ENCODE data around the gene OR5C1. TPM values are rescaled to one million over a fixed set of nuclear protein-coding genes. Genes with fewer than 3 reads are reported as not detected.

Gene OR5C1
- not detected in 2 replicates for total RNA-seq
- not detected in 2 replicates for polyA plus RNA-seq

DNA sequence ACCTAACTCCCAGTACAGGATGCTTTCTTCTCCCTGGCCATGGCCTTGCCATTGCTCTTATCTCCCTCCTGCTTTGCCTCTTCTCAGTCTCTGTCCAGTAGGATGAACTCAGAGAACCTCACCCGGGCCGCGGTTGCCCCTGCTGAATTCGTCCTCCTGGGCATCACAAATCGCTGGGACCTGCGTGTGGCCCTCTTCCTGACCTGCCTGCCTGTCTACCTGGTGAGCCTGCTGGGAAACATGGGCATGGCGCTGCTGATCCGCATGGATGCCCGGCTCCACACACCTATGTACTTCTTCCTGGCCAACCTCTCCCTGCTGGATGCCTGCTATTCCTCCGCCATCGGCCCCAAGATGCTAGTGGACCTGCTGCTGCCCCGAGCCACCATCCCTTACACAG, at the start of gene OR5C1:
Gene OR5C1, plus strand, starts transcription at position 103 of the 400 bp plus-strand sequence. Its CDS starts 0 bp downstream, at position 103.
- Histone ChIP-seq H3K27me3 (no peaks in the 10 kb centered on the region), H2AFZ (no peak within 1 kb of the TSS), H3K36me3 (replicated peaks; ENCODE audit: insufficient read depth, low read depth) (no peaks in the 10 kb centered on the region), H3K4me2 (no peak within 1 kb of the TSS), H3K27ac (no peak within 1 kb of the TSS), H3K79me2 (no peaks in the 10 kb centered on the region), H3K4me1 (ENCODE audit: insufficient read depth) (no peaks in the 10 kb centered on the region), H3K9me3 (ENCODE audit: low read depth) (no peaks in the 10 kb centered on the region), H4K20me1 (ENCODE audit: insufficient read depth, poor library complexity, severe bottlenecking) (no peaks in the 10 kb centered on the region), H3K9me2 (replicated peaks; ENCODE audit: insufficient read depth) (no peaks in the 10 kb centered on the region), H3K4me3 (no peak within 1 kb of the TSS)
- no peak for TF ChIP-seq EZH2phosphoT487 (IDR thresholded peaks at IDR 0.05; ENCODE audit: low read depth, severe bottlenecking, unreplicated experiment)
- no peak for DNase-seq (ENCODE audit: low spot score)
- WGBS (ENCODE audit: low lambda C conversion rate, missing lambda C conversion rate), result 88% methylated on average over 12 of the region's 12 CpGs

DNA sequence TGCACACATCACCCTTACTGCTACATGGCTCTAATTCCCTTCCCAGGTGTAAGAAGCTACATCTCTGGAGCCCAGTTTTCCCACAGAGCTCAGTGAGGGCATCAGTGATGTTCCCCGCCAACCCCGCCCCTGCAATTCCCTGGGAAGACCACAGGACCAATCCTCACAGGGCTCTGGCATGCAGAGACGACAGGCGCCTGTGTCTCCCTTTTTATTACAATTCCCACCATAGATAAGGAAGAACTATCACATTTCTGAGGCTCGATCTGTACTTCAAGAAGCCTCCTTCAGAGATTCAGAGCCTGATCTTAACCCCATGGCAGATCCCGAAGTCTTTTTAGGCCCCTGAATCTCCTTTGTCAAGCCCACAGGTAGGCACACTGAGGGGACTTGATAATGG, 46.7 kb upstream of the OR5C1 start, which contains the start of gene OR1L6:
Gene OR1L6, plus strand, starts transcription at position 301 of the 400 bp plus-strand sequence. CDS start 7,545 bp downstream, outside the sequence.
- Histone ChIP-seq H3K27me3 (no peaks in the 10 kb centered on the region), H3K9me3 (ENCODE audit: low read depth) (no peaks in the 10 kb centered on the region), H3K4me2 (no peak within 1 kb of the TSS), H2AFZ (no peak within 1 kb of the TSS), H4K20me1 (ENCODE audit: insufficient read depth, poor library complexity, severe bottlenecking) (no peaks in the 10 kb centered on the region), H3K9me2 (replicated peaks; ENCODE audit: insufficient read depth) (no peaks in the 10 kb centered on the region), H3K4me3 (no peak within 1 kb of the TSS), H3K36me3 (replicated peaks; ENCODE audit: insufficient read depth, low read depth) (no peaks in the 10 kb centered on the region), H3K27ac (no peak within 1 kb of the TSS), H3K4me1 (ENCODE audit: insufficient read depth) (no peaks in the 10 kb centered on the region), H3K79me2 (no peaks in the 10 kb centered on the region)
- 70% methylated on average over 6 of the region's 6 CpGs for WGBS (ENCODE audit: low lambda C conversion rate, missing lambda C conversion rate)
- TF ChIP-seq EZH2phosphoT487 (IDR thresholded peaks at IDR 0.05; ENCODE audit: low read depth, severe bottlenecking, unreplicated experiment) (no peak), EZH2 (IDR thresholded peaks at IDR 0.05; ENCODE audit: borderline replicate concordance) (no peak)
- TF ChIP-seq, protein P1, sequence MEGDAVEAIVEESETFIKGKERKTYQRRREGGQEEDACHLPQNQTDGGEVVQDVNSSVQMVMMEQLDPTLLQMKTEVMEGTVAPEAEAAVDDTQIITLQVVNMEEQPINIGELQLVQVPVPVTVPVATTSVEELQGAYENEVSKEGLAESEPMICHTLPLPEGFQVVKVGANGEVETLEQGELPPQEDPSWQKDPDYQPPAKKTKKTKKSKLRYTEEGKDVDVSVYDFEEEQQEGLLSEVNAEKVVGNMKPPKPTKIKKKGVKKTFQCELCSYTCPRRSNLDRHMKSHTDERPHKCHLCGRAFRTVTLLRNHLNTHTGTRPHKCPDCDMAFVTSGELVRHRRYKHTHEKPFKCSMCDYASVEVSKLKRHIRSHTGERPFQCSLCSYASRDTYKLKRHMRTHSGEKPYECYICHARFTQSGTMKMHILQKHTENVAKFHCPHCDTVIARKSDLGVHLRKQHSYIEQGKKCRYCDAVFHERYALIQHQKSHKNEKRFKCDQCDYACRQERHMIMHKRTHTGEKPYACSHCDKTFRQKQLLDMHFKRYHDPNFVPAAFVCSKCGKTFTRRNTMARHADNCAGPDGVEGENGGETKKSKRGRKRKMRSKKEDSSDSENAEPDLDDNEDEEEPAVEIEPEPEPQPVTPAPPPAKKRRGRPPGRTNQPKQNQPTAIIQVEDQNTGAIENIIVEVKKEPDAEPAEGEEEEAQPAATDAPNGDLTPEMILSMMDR (IDR thresholded peaks at IDR 0.05; ENCODE audit: poor library complexity), result no peak
- DNase-seq (ENCODE audit: low spot score), result no peak

DNA sequence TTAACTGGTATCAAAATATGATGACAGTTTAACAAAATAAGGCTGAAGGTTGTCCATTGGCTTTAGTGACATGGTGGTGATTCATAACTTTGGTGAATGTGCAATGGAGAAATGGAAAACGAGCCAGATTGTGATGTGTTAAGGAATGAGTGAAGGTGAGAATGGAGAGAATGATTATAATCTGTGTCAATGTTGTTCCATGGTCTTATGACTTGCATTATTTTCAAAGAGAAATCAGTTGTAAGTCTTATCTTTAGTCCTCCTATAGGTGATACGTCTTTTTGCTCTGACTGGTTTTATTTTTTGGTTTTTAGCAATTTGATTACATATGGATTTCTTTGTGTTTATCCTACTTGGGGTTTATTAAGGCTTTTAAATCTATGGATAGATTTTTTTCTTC, 33.9 kb upstream of the OR5C1 start:
- Histone ChIP-seq H3K79me2 (no peaks in the 10 kb centered on the region), H3K36me3 (replicated peaks; ENCODE audit: insufficient read depth, low read depth) (no peaks in the 10 kb centered on the region), H3K27me3 (no peaks in the 10 kb centered on the region), H3K9me2 (replicated peaks; ENCODE audit: insufficient read depth) (no peaks in the 10 kb centered on the region), H3K4me3 (no peak overlapping the region), H4K20me1 (ENCODE audit: insufficient read depth, poor library complexity, severe bottlenecking) (no peaks in the 10 kb centered on the region), H3K9me3 (ENCODE audit: low read depth) (no peaks in the 10 kb centered on the region), H2AFZ (no peak overlapping the region), H3K4me2 (no peak overlapping the region), H3K27ac (no peak overlapping the region), H3K4me1 (ENCODE audit: insufficient read depth) (no peaks in the 10 kb centered on the region)
- TF ChIP-seq EZH2 (IDR thresholded peaks at IDR 0.05; ENCODE audit: borderline replicate concordance) (no peak), EZH2phosphoT487 (IDR thresholded peaks at IDR 0.05; ENCODE audit: low read depth, severe bottlenecking, unreplicated experiment) (no peak)
- TF ChIP-seq, protein P1 (IDR thresholded peaks at IDR 0.05; ENCODE audit: poor library complexity), result no peak
- WGBS (ENCODE audit: low lambda C conversion rate, missing lambda C conversion rate), result 20% methylated on average over 2 of the region's 2 CpGs
- DNase-seq (ENCODE audit: low spot score), result no peak

DNA sequence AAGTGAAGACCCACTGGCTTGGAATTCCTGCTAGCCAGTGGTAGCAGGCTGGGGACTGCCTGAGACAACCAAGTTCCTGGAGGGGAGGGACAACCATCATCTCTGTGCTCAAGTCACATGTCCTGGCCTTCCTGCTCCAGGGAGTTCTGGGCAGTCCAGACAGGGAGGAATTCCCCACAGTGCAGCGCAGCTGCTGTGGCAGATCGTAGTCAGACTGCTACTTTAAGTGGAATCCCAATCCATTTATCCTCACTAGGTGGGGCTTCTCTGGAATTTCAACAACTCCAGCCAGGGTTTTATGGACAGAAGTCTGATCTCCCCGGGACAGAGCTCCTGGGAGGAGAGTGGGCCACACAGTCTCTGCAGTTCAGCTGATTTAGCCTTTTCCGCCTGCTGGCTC, 20.9 kb upstream of the OR5C1 start:
- no peaks in the 10 kb centered on the region for H3K4me1 ChIP-seq (ENCODE audit: insufficient read depth)
- H3K9me3 ChIP-seq (ENCODE audit: low read depth), result no peaks in the 10 kb centered on the region

More for the DNA sequence above, 20.9 kb upstream of the OR5C1 start:
- Histone ChIP-seq H3K4me2 (no peak overlapping the region), H2AFZ (no peak overlapping the region), H3K27ac (no peak overlapping the region), H3K27me3 (no peaks in the 10 kb centered on the region), H3K4me3 (no peak overlapping the region), H4K20me1 (ENCODE audit: insufficient read depth, poor library complexity, severe bottlenecking) (no peaks in the 10 kb centered on the region), H3K9me2 (replicated peaks; ENCODE audit: insufficient read depth) (no peaks in the 10 kb centered on the region), H3K79me2 (no peaks in the 10 kb centered on the region), H3K36me3 (replicated peaks; ENCODE audit: insufficient read depth, low read depth) (no peaks in the 10 kb centered on the region)
- WGBS (ENCODE audit: low lambda C conversion rate, missing lambda C conversion rate), result 73% methylated on average over 4 of the region's 4 CpGs
- DNase-seq (ENCODE audit: low spot score), result no peak
- no peak for TF ChIP-seq EZH2 (IDR thresholded peaks at IDR 0.05; ENCODE audit: borderline replicate concordance)
- TF ChIP-seq EZH2phosphoT487 (IDR thresholded peaks at IDR 0.05; ENCODE audit: low read depth, severe bottlenecking, unreplicated experiment), result no peak
- TF ChIP-seq, protein P1 (IDR thresholded peaks at IDR 0.05; ENCODE audit: poor library complexity), result no peak

Data from hepatocyte (in vitro differentiated cells).